Activated CD8-positive, alpha-beta memory T cell treated with anti-CD3 and anti-CD28 coated beads, Interleukin-2, amount 10 ng/mL, durations not matched to agents 7 days and 5 days (primary cell): ENCODE measurements around the gene ING3. TPM values are rescaled to one million over a fixed set of nuclear protein-coding genes. Genes with fewer than 3 reads are reported as not detected.

Experiments used
- ATAC-seq: fragments of 150-1000 bp; cut with Tn5 transposase; one replicate; pipeline ENCODE4 v1.10.0; 2021; ENCODE audit warnings: moderate library complexity
- CTCF ChIA-PET: fragments of 350-600 bp; sonication (Branson Sonifier 250); formaldehyde crosslinking; loops from one replicate; lab custom pipeline; 2021; ENCODE audit warnings: antibody characterized with exemption; lab: Charles Lee
- DNase-seq: peaks from one replicate; pipeline ENCODE4 v3.0.0-alpha.2; 2020
- H3K27ac Mint-ChIP-seq: one replicate; pipeline ENCODE4 v1.8.0; 2021; ENCODE audit warnings: mild to moderate bottlenecking, mixed read lengths
- H3K27me3 Mint-ChIP-seq: one replicate; pipeline ENCODE4 v1.8.0; 2021; ENCODE audit warnings: mixed read lengths
- H3K36me3 Mint-ChIP-seq: one replicate; pipeline ENCODE4 v1.8.0; 2021; ENCODE audit warnings: mild to moderate bottlenecking, mixed read lengths
- H3K4me1 Mint-ChIP-seq: one replicate; pipeline ENCODE4 v1.8.0; 2021; ENCODE audit warnings: mixed read lengths
- H3K4me3 Mint-ChIP-seq: one replicate; pipeline ENCODE4 v1.8.0; 2021; ENCODE audit warnings: mild to moderate bottlenecking, moderate library complexity, mixed read lengths
- H3K9me3 Mint-ChIP-seq: one replicate; pipeline ENCODE4 v1.8.0; 2022; ENCODE audit warnings: low read depth, mixed read lengths
- total RNA-seq, 2 experiments: library from RNA; stranded (reverse); gene quantifications; one replicate each; pipeline ENCODE4 v1.2.3, GENCODE V29; 2021

The ING3 gene
- total RNA-seq, 2 experiments from 2014 or later = 23.3 to 28.2 TPM

- Mint-ChIP-seq H3K9me3 (no peaks in the 10 kb centered on the region), H3K36me3 (peaks cover 2% of the 10 kb centered on the region), H3K4me3 (no peak overlapping the region), H3K27ac (no peak overlapping the region), H3K4me1 (peaks cover 17% of the 10 kb centered on the region), H3K27me3 (peaks cover 46% of the 10 kb centered on the region)
- CTCF ChIA-PET = no interaction called here
- ATAC-seq = no peak
- no peak for DNase-seq
Measured at GRCh38 chr7:120993553-120994191, 43.1 kb downstream of the ING3 start.

DNA sequence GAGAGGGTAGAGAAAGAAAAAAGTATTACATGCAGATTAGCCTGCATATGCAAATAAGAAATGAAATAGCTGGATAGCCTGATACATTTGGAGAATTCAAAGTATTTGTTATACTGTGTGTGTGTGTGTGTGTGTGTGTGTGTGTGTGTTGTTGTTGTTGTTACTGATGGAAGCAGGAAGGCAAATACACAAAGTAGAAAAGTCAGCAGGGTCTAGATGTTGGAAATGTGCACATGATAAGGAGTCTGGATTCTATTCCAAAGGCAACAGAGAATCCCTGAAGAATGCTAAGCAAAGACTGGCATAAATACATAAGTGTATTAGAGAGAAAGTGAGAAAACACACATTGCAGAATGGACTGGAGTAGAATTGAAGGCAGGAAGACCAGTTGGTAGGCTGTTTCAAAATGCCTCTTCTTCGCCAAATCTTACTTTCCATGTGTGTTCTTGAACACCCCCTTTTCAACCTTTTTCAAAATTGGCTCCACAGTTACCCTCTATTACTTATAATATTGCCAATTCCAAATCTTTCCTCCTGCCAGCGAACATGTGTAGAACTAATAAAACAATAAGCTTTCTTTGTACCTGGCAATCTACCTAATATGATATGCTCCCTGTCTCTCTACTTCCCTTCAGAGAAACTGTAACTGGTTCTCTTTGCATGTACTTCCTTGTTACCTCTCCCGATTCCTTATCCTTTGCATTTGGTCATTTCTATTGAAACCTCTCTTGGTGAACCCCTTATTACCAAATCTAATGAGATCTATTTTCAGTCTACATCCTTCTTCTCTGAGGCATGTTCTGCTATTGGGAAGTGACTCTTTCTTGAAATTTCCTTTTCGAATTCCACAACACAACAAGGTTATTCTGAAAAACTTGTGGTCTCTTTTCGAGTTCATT lies 44.2 kb downstream of the ING3 start:
- DNase-seq (no peak), ATAC-seq (no peak)
- Mint-ChIP-seq H3K4me1 (peaks cover 12% of the 10 kb centered on the region), H3K27me3 (peaks cover 35% of the 10 kb centered on the region), H3K9me3 (no peaks in the 10 kb centered on the region), H3K36me3 (no peaks in the 10 kb centered on the region), H3K27ac (no peak overlapping the region), H3K4me3 (no peak overlapping the region)
- CTCF ChIA-PET = no interaction called here

DNA sequence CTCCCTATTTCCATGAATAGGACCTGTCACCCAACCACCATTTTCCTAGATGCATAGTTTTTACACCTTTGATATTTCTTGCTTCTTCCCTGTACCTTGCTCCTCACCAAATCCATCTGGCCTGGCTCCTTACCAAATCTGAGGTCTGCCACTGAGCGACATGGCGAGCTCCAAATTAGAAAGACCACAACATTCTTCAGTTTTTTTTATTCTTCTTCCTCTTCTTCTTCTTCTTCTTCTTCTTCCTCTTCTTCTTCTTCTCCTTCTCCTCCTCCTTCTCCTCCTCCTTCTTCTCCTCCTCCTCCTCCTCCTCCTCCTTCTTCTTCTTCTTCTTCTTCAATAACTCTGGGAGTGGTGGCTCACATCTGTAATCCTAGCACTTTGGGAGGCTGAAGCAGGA lies 45.1 kb downstream of the ING3 start:
- DNase-seq = no peak
- Mint-ChIP-seq H3K4me1 (peaks cover 16% of the 10 kb centered on the region), H3K27me3 (peaks cover 30% of the 10 kb centered on the region), H3K9me3 (no peaks in the 10 kb centered on the region), H3K4me3 (no peak overlapping the region), H3K36me3 (no peaks in the 10 kb centered on the region), H3K27ac (no peak overlapping the region)
- no peak for ATAC-seq
- CTCF ChIA-PET = interaction anchor here (0.7 kb wide), 1 partner anchor 201 kb away, joined by 3 read pairs; no protein-coding TSS in a partner anchor

DNA sequence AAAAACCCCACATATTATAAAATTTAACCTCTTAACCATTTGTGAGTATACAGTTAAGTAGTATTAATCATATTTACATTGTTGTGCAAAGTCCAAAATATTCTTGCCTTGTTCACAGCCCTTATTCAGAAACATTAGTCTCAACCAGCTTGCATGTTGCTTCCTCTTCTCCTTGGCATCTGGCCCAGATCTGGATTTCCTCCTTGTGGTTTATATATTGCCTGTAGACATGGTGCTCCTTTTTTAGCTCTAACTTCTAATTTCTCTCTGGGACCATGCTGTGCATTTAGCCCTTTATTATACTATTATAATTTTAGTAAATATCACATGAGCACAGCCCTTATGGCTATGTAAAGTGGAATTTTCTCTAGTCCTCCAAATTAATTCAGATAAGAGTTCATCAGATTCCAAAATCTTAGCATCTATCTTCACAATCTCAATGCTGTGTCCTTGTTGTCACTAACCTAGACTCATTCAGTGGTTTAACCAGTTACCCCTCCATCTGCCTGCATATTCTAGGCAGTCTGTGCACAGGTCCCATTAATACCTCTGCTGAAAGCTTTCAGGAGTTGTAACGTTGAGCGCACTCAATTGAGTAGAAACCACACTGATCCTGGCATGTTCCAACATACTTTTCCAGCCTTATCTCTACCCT lies 45.9 kb downstream of the ING3 start:
- ATAC-seq (no peak), DNase-seq (no peak)
- no peak overlapping the region for H3K27ac Mint-ChIP-seq
- H3K4me3 Mint-ChIP-seq = no peak overlapping the region
- no peaks in the 10 kb centered on the region for H3K36me3 Mint-ChIP-seq
- CTCF ChIA-PET = interaction anchor here (0.5 to 0.7 kb wide), 2 partner anchors 202 to 1621 kb away, joined by 3 read pairs; no protein-coding TSS in a partner anchor
- no peaks in the 10 kb centered on the region for H3K9me3 Mint-ChIP-seq
- peaks cover 13% of the 10 kb centered on the region for H3K4me1 Mint-ChIP-seq
- H3K27me3 Mint-ChIP-seq = peaks cover 25% of the 10 kb centered on the region

DNA sequence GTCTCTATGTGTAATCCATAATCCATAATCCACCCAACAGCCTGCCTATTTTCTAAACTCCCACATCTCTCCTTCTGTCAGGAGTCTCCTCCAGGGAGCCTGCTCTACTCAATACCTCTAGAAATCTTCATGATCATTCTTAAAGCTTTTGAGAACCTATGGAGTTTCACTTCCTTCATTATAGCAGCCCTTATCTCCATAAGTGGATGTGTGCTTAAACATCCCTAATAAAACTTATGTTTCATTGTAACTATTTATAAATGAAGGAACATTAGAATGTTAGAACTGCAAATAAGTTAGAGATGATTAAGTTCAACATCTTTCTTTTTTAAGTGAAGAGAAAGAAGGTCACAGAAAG lies 46.4 kb downstream of the ING3 start:
- peaks cover 25% of the 10 kb centered on the region for H3K27me3 Mint-ChIP-seq
- CTCF ChIA-PET = no interaction called here
- no peak for DNase-seq

GRCh38 chr7:120997882-120998474 lies 47.4 kb downstream of the ING3 start:
- CTCF ChIA-PET = no interaction called here

More for the DNA sequence above, 46.4 kb downstream of the ING3 start:
- peaks cover 11% of the 10 kb centered on the region for H3K4me1 Mint-ChIP-seq
- H3K4me3 Mint-ChIP-seq = no peak overlapping the region
- H3K27ac Mint-ChIP-seq = no peak overlapping the region
- no peak for ATAC-seq
- no peaks in the 10 kb centered on the region for H3K36me3 Mint-ChIP-seq
- no peaks in the 10 kb centered on the region for H3K9me3 Mint-ChIP-seq

GRCh38 chr7:120998520-120998919 lies 47.9 kb downstream of the ING3 start:
- peaks cover 11% of the 10 kb centered on the region for H3K4me1 Mint-ChIP-seq
- H3K36me3 Mint-ChIP-seq = no peaks in the 10 kb centered on the region
- H3K27me3 Mint-ChIP-seq = peaks cover 29% of the 10 kb centered on the region
- H3K27ac Mint-ChIP-seq = no peak overlapping the region
- ATAC-seq = no peak
- no peak overlapping the region for H3K4me3 Mint-ChIP-seq
- H3K9me3 Mint-ChIP-seq = no peaks in the 10 kb centered on the region
- CTCF ChIA-PET = interaction anchor here (0.6 kb wide), 1 partner anchor 227 kb away, joined by 3 read pairs; no protein-coding TSS in a partner anchor
- DNase-seq = no peak

More at GRCh38 chr7:120997882-120998474, 47.4 kb downstream of the ING3 start:
- Mint-ChIP-seq H3K27me3 (peaks cover 24% of the 10 kb centered on the region), H3K9me3 (no peaks in the 10 kb centered on the region), H3K27ac (no peak overlapping the region), H3K36me3 (no peaks in the 10 kb centered on the region), H3K4me1 (peaks cover 11% of the 10 kb centered on the region), H3K4me3 (no peak overlapping the region)
- ATAC-seq = no peak
- no peak for DNase-seq

GRCh38 chr7:120998996-120999565 lies 48.5 kb downstream of the ING3 start:
- peaks cover 11% of the 10 kb centered on the region for H3K4me1 Mint-ChIP-seq
- H3K36me3 Mint-ChIP-seq = no peaks in the 10 kb centered on the region
- H3K4me3 Mint-ChIP-seq = no peak overlapping the region
- ATAC-seq = no peak
- peaks cover 30% of the 10 kb centered on the region for H3K27me3 Mint-ChIP-seq
- no peak for DNase-seq
- H3K27ac Mint-ChIP-seq = no peak overlapping the region
- CTCF ChIA-PET = interaction anchor here (0.6 kb wide), 1 partner anchor 227 kb away, joined by 3 read pairs; no protein-coding TSS in a partner anchor
- H3K9me3 Mint-ChIP-seq = no peaks in the 10 kb centered on the region

DNA sequence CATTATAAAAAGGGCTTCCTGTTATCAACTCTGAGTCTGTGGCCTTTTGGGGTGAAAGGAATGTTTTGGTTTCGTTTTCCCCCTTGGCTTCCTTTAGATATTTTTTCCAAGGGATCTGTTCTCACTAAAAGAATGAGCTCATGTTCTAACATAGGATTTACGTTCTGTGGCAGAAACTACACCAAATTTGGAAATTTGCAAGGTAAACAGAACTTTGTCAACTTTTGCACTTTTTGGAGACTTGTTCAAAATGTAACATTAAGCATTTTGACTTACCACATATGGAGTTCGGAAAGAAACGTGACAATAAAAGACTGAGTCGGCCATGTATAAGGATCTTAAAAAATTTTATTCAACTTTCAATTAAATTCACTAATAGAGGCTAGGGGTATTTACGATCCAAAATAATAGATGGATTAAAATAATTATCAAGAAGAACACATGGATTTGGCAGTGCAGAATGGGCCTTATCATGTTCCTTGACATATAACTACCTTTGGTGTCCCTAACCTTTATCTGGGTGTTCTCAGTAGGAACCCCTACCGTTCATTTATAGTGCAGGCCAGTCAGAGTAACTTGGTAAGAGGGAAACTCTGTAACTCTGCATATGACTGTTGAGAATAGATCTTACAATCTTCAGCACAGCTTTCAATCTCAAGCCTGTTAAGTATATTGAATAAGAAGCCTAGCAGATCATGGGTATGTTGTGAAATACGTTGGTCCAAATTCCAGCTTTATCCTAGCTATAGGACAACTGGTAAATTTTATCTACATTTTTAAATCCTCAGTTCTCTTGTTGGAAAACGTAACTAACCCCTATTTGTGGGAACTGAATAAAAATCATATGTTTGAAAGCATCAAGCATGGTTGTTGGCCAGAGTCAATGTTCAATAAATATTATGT lies 49.8 kb downstream of the ING3 start:
- Mint-ChIP-seq H3K27ac (no peak overlapping the region), H3K4me3 (no peak overlapping the region), H3K4me1 (peaks cover 11% of the 10 kb centered on the region), H3K27me3 (peaks cover 25% of the 10 kb centered on the region), H3K36me3 (no peaks in the 10 kb centered on the region), H3K9me3 (no peaks in the 10 kb centered on the region)
- CTCF ChIA-PET = interaction anchor here (1.2 to 2.6 kb wide), 2 partner anchors 13 to 108 kb away, joined by 3 to 12 read pairs; partner anchors contain the start of gene CPED1
- DNase-seq (no peak), ATAC-seq (no peak)

DNA sequence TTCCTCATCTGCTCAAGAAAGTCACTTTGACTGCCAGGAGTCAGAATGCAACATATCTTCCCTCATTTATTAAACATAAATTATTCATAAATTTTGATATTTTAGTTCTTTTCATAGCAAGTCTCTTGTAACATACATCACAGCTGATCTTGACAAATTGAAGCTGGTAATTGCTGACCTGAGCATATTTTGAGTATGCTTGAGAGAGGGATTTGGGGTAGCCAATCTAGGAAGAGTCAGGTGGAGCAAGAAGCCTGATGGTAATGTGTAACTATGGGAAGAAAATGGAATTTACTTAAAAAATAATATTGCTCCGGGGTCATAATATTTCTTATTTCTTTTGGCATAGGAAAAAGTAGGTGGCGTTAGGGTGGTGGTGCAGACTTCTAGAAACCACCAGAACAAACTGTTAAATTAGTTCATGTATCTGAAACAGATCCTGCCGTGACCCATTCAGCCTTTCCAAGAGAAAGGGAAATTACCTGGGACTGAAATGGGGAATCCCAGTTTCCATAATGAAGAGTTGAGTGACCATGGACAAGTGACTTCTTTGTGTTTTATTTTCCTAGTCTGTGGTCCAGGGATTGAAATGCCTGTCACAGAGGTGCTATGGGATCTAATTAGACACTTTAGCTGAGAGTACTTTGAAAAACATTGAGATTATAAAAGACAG lies 50.8 kb downstream of the ING3 start:
- Mint-ChIP-seq H3K27ac (no peak overlapping the region), H3K4me1 (peaks cover 10% of the 10 kb centered on the region), H3K4me3 (no peak overlapping the region), H3K27me3 (peaks cover 24% of the 10 kb centered on the region), H3K9me3 (no peaks in the 10 kb centered on the region), H3K36me3 (no peaks in the 10 kb centered on the region)
- DNase-seq (no peak), ATAC-seq (no peak)
- CTCF ChIA-PET = interaction anchor here (1.1 to 2.6 kb wide), 2 partner anchors 12 to 14 kb away, joined by 4 to 12 read pairs; partner anchors contain the start of gene CPED1

- DNase-seq (no peak), ATAC-seq (no peak)
- no peak overlapping the region for H3K4me3 Mint-ChIP-seq
- CTCF ChIA-PET = interaction anchor here (1.1 to 2.6 kb wide), 2 partner anchors 12 to 15 kb away, joined by 4 to 12 read pairs; partner anchors contain the start of gene CPED1
- no peak overlapping the region for H3K27ac Mint-ChIP-seq
- H3K9me3 Mint-ChIP-seq = no peaks in the 10 kb centered on the region
- no peaks in the 10 kb centered on the region for H3K36me3 Mint-ChIP-seq
- H3K4me1 Mint-ChIP-seq = peaks cover 4% of the 10 kb centered on the region
- H3K27me3 Mint-ChIP-seq = peaks cover 23% of the 10 kb centered on the region
Measured at GRCh38 chr7:121002048-121002756, 51.6 kb downstream of the ING3 start.
